Ramos (cell line): ENCODE data around the gene AMD1.

Experiments used
- in situ Hi-C: fragments of 300-500 bp; cut with MboI; formaldehyde crosslinking; loops from one replicate; pipeline ENCODE4 v1.14.3; 2022; ENCODE audit warnings: low sequenced_read_pairs; ENCODE audit not compliant: unreplicated experiment

Gene AMD1

DNA sequence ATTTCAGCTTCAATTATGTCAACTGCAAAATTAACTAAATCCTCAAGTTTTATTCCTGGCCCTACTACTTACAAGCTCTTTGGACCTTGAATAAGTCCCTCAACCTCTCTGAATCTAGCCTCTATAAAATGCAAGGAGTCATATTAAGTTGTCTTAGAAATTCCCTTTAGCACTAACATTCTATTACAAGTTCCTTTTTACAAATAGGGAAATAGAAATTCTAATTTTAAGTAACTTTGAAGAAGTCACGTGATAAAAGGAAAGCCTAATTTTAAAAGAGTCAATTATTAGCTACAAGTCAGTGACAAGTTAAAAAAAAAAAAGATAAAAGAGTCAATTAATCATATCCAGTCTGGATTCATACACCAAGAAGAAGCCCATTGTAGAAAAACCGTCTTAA lies 59.3 kb downstream of the AMD1 start:
- in situ Hi-C loops: no loop called here

DNA sequence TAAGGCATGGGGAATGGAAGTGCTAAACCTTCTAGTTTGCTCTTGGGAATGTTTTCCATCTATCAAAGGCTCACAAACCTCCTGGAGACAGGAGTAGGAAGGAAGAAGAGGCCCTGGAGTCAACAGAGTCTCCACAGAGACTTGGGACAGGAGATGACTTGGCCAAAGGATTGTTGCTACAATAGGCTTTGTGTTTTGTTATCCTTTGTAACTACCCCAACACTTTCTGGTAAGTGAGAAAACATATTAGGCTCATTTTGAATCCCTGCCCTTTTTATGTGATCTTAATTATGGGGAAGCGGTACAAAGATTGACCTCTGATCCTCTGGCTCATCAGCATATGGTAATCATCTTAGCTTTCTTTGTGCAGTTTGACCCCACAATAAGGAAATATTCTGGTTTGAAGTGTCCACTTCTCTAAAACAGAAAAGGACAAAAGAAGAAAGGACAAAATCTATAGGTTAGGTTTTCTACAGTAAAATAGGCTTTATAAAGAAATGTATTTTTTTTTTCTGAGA lies 59.9 kb downstream of the AMD1 start:
- in situ Hi-C loops: no loop called here

- in situ Hi-C loops: no loop called here
These were observed 60.6 kb downstream of the AMD1 start for GRCh38 chr6:110935171-110935570.

GRCh38 chr6:110938171-110938570 lies 63.6 kb downstream of the AMD1 start:
- in situ Hi-C loops: no loop called here

GRCh38 chr6:110939429-110940200 lies 65.0 kb downstream of the AMD1 start:
- in situ Hi-C loops: no loop called here

DNA sequence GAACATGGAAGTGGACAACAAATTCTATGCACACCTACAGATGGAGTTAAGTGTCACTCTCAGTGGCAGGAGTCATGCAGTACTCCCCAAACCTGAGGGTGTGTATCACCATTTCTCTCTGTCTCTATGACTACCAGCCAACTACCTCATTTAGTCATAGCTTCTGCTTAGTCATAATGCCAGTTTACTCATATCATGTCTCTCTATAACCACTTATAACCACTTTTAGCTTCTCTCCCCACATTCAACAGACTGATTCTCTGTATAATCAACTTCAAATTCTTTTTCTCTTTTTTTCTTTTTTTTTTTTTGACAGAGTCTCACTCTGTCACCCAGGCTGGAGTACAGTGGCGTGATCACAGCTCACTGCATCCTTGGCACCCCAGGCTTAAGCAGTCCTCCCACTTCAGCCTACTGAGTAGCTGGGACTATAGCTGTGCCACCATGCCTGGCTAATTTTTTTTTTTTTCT lies 70.1 kb downstream of the AMD1 start:
- in situ Hi-C loops: loop anchor here (5.0 kb wide), 1 partner anchor 412 kb away; no protein-coding TSS in a partner anchor
